Activated naive CD4-positive, alpha-beta T cell treated with anti-CD3 and anti-CD28 coated beads for 36 hours (primary cell): ENCODE measurements around the gene MPND. TPM values are rescaled to one million over a fixed set of nuclear protein-coding genes. Genes with fewer than 3 reads are reported as not detected.

Experiments used
- CTCF ChIA-PET: fragments of 350-600 bp; sonication (Branson Sonifier 250); formaldehyde crosslinking; loops from one replicate; lab custom pipeline; 2021; ENCODE audit warnings: antibody characterized with exemption; lab: Charles Lee
- DNase-seq: peaks from one replicate; pipeline ENCODE4 v3.0.0-alpha.2; 2020
- H3K27ac Mint-ChIP-seq: one replicate; pipeline ENCODE4 v1.8.0; 2021; ENCODE audit warnings: mild to moderate bottlenecking, mixed read lengths
- H3K27me3 Mint-ChIP-seq: one replicate; pipeline ENCODE4 v1.8.0; 2021; ENCODE audit warnings: low read depth, mixed read lengths
- H3K36me3 Mint-ChIP-seq: one replicate; pipeline ENCODE4 v1.8.0; 2021; ENCODE audit warnings: low read depth, mixed read lengths
- H3K4me1 Mint-ChIP-seq: one replicate; pipeline ENCODE4 v1.8.0; 2021; ENCODE audit warnings: low read depth, mixed read lengths
- H3K4me3 Mint-ChIP-seq: one replicate; pipeline ENCODE4 v1.8.0; 2021; ENCODE audit warnings: mild to moderate bottlenecking, moderate library complexity, mixed read lengths
- H3K9me3 Mint-ChIP-seq: one replicate; pipeline ENCODE4 v1.8.0; 2021; ENCODE audit warnings: mixed read lengths
- intact Hi-C: fragments of 100-400 bp; cut with micrococcal nuclease; formaldehyde crosslinking; loops from one replicate; pipeline ENCODE4 v1.15.1; 2023
- total RNA-seq, 2 experiments: library from RNA; stranded (reverse); gene quantifications; one replicate each; pipeline ENCODE4 v1.2.3, GENCODE V29; 2021

MPND gene
- total RNA-seq, 2 experiments from 2014 or later, result 16.3 to 18.6 TPM

- Mint-ChIP-seq H3K27me3 (no peaks in the 10 kb centered on the region), H3K9me3 (no peaks in the 10 kb centered on the region), H3K27ac (peak overlapping the region; percentile 80), H3K36me3 (peaks cover 2% of the 10 kb centered on the region), H3K4me3 (peak overlapping the region; percentile 55), H3K4me1 (peaks cover 63% of the 10 kb centered on the region)
- intact Hi-C loops, result loop anchor here (1.0 kb wide), 2 partner anchors 10 to 21 kb away; partner anchors contain the start of gene SH3GL1
- DNase-seq, result peak; percentile 56
- CTCF ChIA-PET, result interaction anchor here (0.8 to 2.1 kb wide), 4 partner anchors 10 to 146 kb away, joined by 3 to 9 read pairs (median 4); partner anchors contain the start of gene SH3GL1
Observed at GRCh38 chr19:4379383-4380253, 36.3 kb downstream of the MPND start.

- DNase-seq, result peak; percentile 69
- Mint-ChIP-seq H3K27me3 (no peaks in the 10 kb centered on the region), H3K36me3 (peaks cover 2% of the 10 kb centered on the region), H3K4me3 (peak overlapping the region; percentile 55), H3K27ac (peak overlapping the region; percentile 80), H3K9me3 (no peaks in the 10 kb centered on the region), H3K4me1 (peaks cover 63% of the 10 kb centered on the region)
- intact Hi-C loops, result no loop called here
- CTCF ChIA-PET, result interaction anchor here (0.6 to 2.1 kb wide), 4 partner anchors 11 to 145 kb away, joined by 3 to 9 read pairs (median 4); partner anchors contain the start of gene SH3GL1
Observed at GRCh38 chr19:4380254-4380727, 36.9 kb downstream of the MPND start.

- intact Hi-C loops, result no loop called here
- CTCF ChIA-PET, result interaction anchor here (0.6 to 1.1 kb wide), 2 partner anchors 16 to 502 kb away, joined by 3 read pairs; no protein-coding TSS in a partner anchor
- Mint-ChIP-seq H3K36me3 (peaks cover 2% of the 10 kb centered on the region), H3K27ac (no peak overlapping the region), H3K4me1 (peaks cover 28% of the 10 kb centered on the region), H3K4me3 (no peak overlapping the region), H3K27me3 (no peaks in the 10 kb centered on the region), H3K9me3 (no peaks in the 10 kb centered on the region)
- DNase-seq, result no peak
Observed at GRCh38 chr19:4385291-4386040, 42.1 kb downstream of the MPND start.

GRCh38 chr19:4386041-4386782 lies 42.9 kb downstream of the MPND start:
- peaks cover 3% of the 10 kb centered on the region for H3K36me3 Mint-ChIP-seq
- intact Hi-C loops, result no loop called here
- CTCF ChIA-PET, result interaction anchor here (0.6 kb wide), 1 partner anchor 501 kb away, joined by 3 read pairs; no protein-coding TSS in a partner anchor
- no peaks in the 10 kb centered on the region for H3K9me3 Mint-ChIP-seq
- no peak overlapping the region for H3K4me3 Mint-ChIP-seq
- no peak for DNase-seq
- no peaks in the 10 kb centered on the region for H3K27me3 Mint-ChIP-seq
- H3K27ac Mint-ChIP-seq, result no peak overlapping the region
- H3K4me1 Mint-ChIP-seq, result peaks cover 28% of the 10 kb centered on the region

GRCh38 chr19:4388337-4389063 lies 45.1 kb downstream of the MPND start:
- Mint-ChIP-seq H3K9me3 (no peaks in the 10 kb centered on the region), H3K4me1 (peaks cover 38% of the 10 kb centered on the region), H3K36me3 (peaks cover 3% of the 10 kb centered on the region), H3K27ac (no peak overlapping the region), H3K4me3 (no peak overlapping the region), H3K27me3 (no peaks in the 10 kb centered on the region)
- no peak for DNase-seq
- CTCF ChIA-PET, result interaction anchor here (0.7 kb wide), 1 partner anchor 19 kb away, joined by 3 read pairs; no protein-coding TSS in a partner anchor
- intact Hi-C loops, result no loop called here

GRCh38 chr19:4389064-4389375 lies 45.7 kb downstream of the MPND start:
- Mint-ChIP-seq H3K27me3 (no peaks in the 10 kb centered on the region), H3K9me3 (no peaks in the 10 kb centered on the region), H3K4me3 (no peak overlapping the region), H3K27ac (no peak overlapping the region), H3K36me3 (peaks cover 2% of the 10 kb centered on the region), H3K4me1 (peaks cover 39% of the 10 kb centered on the region)
- CTCF ChIA-PET, result no interaction called here
- DNase-seq, result no peak
- intact Hi-C loops, result no loop called here

GRCh38 chr19:4389511-4390016 lies 46.2 kb downstream of the MPND start:
- CTCF ChIA-PET, result interaction anchor here (0.6 kb wide), 1 partner anchor 187 kb away, joined by 3 read pairs; no protein-coding TSS in a partner anchor
- Mint-ChIP-seq H3K27ac (no peak overlapping the region), H3K36me3 (peaks cover 4% of the 10 kb centered on the region), H3K4me3 (no peak overlapping the region), H3K4me1 (peaks cover 44% of the 10 kb centered on the region), H3K9me3 (no peaks in the 10 kb centered on the region), H3K27me3 (no peaks in the 10 kb centered on the region)
- no peak for DNase-seq
- intact Hi-C loops, result no loop called here

GRCh38 chr19:4390017-4390566 lies 46.7 kb downstream of the MPND start:
- Mint-ChIP-seq H3K36me3 (peaks cover 4% of the 10 kb centered on the region), H3K4me3 (no peak overlapping the region), H3K4me1 (peaks cover 48% of the 10 kb centered on the region), H3K27ac (peak overlapping the region; percentile 72), H3K27me3 (no peaks in the 10 kb centered on the region), H3K9me3 (no peaks in the 10 kb centered on the region)
- intact Hi-C loops, result no loop called here
- CTCF ChIA-PET, result interaction anchor here (0.6 kb wide), 1 partner anchor 187 kb away, joined by 3 read pairs; no protein-coding TSS in a partner anchor
- DNase-seq, result no peak

GRCh38 chr19:4390567-4391305 lies 47.4 kb downstream of the MPND start:
- intact Hi-C loops, result no loop called here
- CTCF ChIA-PET, result no interaction called here
- no peak overlapping the region for H3K27ac Mint-ChIP-seq
- no peaks in the 10 kb centered on the region for H3K9me3 Mint-ChIP-seq
- no peak for DNase-seq
- peaks cover 54% of the 10 kb centered on the region for H3K4me1 Mint-ChIP-seq
- no peaks in the 10 kb centered on the region for H3K27me3 Mint-ChIP-seq
- no peak overlapping the region for H3K4me3 Mint-ChIP-seq
- H3K36me3 Mint-ChIP-seq, result peaks cover 4% of the 10 kb centered on the region

GRCh38 chr19:4391306-4391693 lies 47.9 kb downstream of the MPND start:
- Mint-ChIP-seq H3K9me3 (no peaks in the 10 kb centered on the region), H3K27ac (no peak overlapping the region), H3K27me3 (no peaks in the 10 kb centered on the region), H3K4me3 (no peak overlapping the region), H3K36me3 (peaks cover 7% of the 10 kb centered on the region), H3K4me1 (peaks cover 59% of the 10 kb centered on the region)
- no peak for DNase-seq
- intact Hi-C loops, result no loop called here
- CTCF ChIA-PET, result no interaction called here
